GM19023 (cell line): ENCODE measurements around the gene RXRB.

Experiments
- ATAC-seq: cut with Tn5 transposase; IDR thresholded peaks from one replicate; pipeline ENCODE4 v1.9.1; 2021; ENCODE audit warnings: mild to moderate bottlenecking, moderate library complexity; ENCODE audit not compliant: unreplicated experiment

The RXRB gene

DNA sequence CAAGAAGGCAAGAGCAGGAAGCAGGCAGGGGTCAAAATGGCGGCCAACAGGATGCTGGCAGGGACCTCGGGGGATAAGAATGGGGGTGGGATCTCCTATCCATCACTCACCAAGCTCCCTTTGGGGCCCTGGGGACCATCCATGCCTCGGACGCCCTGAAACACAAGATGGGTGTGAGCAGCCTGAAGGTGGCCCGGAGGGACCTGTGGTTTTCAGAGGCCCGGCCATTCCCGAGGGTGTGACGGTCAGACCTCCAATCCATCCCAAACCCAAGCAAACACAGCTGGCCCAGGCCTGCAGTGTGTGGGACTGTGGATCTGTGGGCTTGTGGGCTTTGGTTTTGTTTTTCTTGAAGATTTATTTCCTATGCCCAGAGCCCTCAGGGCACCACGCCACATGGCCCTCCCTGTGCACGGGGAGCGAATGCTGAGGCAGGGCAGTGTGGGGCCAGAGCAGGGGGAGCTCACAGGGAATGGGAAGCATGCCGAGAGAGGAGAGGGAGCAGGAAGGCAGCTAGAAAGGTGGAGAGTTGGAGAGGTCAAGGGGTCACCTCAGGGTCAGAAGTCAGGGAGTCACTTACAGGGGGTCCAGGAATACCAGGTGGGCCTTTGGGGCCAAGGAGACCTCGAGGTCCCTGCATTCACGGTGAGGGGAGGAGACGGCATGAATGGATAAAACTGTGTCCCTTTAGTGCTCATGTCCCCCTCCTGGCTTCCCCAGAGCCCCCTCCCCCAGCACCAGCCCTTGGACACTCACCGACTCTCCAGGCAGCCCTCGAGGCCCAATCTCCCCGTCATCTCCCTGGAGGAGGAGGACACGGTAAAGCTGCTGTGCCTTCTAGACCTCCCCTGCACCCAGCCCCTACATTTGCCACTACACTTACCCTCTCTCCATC lies 22.7 kb downstream of the RXRB start:
- no peak for ATAC-seq

- no peak for ATAC-seq
Measured at GRCh38 chr6:33176906-33177305, 23.6 kb downstream of the RXRB start.

DNA sequence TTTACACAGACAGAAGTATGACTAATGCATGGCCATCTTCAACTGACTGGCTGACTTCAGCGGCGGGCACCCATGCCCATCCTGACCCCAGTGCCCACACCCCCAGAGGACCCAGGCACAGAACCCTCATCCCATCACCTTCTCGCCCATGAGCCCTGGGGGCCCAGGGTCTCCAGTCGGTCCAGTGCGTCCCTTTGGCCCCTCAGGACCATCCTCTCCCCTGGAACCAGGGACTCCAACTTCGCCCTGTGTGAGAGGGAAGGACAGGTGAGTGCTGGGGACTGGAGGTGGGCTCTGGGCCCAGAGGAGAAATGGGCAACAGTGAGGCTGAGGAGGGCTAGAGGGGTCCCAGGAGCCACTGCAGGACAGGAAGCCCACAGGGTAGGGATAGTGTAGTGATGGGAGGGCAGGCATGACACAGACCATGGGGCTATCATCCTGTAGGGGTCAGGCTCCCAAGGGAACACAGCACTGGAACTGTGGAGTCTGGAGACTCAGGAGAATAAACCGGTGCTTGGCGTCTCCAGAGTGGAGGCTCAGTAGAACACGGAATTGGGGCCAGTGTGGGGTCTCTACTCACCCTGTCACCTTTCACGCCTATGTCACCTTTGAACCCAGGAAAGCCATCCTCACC lies 24.9 kb downstream of the RXRB start:
- ATAC-seq = no peak

- no peak for ATAC-seq
Measured at GRCh38 chr6:33174784-33175183, 25.7 kb downstream of the RXRB start.

DNA sequence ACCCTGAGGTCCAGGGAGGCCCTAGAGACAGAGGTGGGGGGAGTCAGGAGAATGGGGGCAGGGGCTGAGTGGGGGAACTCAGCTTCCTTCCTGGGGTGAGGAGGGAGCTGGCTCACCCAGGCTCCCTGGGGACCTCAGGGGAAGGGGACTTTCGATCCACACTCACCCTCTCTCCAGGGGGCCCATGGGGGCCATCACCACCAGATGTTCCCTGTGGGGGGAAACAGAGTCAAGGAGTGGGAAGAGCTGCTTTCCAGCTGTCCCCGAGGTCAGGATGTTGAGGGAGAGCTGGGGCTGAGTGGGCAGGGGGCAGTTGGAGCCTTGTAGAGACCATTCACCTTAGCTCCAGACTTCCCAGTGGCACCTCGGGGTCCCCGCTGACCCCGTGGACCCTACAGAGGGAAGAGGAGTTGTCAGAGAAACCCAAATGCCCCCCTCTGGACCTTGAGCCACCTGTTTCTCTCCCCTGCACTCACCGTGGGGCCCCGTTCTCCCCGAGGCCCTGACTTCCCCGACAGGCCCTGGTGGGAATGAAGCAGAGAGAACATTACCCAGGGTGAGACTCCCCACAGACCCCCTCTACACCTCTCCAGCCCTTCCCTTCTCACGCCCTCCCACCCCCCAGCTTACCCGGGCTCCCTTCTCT lies 26.8 kb downstream of the RXRB start:
- ATAC-seq = no peak

DNA sequence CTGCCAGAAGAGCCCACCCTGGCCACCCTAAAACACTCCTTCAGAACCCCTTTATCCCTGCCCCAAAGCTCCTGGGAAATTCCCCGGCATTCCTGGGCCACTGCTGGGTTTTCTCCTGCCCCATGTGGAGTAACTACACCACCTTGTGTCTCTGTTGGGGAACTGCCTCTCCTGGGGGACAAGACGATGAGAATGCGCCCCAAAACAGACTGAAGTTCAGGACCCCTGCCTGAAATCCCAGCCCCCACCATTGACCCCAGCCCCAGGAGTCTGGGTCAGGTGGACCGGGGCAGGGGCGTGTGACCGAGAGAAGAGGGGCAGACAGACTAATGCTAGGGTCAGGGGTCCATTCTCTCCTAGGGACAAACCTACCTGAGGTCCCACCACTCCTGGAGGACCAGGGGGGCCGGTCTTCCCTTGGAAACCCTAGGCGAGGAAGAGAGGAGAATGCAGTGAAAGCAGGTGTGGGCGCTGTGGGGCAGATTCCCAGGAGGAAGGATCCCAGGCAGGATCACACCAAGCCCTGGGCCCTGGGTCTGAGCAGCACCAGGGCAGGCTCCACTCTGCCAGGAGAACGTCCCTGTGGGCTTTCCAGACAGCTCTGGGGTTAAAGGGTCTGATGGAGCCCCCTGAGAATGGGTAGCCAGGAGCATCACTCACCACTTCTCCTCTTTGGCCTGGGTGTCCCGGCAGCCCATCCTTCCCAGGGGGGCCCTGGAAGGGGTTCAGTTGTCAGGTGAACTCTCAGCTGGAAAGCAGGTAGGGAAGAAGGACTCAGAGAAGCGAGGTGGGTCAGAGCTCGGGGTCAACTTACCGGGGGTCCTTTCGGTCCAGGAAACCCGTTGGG lies 27.6 kb downstream of the RXRB start:
- ATAC-seq = no peak

- no peak for ATAC-seq
Measured at GRCh38 chr6:33171880-33172687, 28.4 kb downstream of the RXRB start.

DNA sequence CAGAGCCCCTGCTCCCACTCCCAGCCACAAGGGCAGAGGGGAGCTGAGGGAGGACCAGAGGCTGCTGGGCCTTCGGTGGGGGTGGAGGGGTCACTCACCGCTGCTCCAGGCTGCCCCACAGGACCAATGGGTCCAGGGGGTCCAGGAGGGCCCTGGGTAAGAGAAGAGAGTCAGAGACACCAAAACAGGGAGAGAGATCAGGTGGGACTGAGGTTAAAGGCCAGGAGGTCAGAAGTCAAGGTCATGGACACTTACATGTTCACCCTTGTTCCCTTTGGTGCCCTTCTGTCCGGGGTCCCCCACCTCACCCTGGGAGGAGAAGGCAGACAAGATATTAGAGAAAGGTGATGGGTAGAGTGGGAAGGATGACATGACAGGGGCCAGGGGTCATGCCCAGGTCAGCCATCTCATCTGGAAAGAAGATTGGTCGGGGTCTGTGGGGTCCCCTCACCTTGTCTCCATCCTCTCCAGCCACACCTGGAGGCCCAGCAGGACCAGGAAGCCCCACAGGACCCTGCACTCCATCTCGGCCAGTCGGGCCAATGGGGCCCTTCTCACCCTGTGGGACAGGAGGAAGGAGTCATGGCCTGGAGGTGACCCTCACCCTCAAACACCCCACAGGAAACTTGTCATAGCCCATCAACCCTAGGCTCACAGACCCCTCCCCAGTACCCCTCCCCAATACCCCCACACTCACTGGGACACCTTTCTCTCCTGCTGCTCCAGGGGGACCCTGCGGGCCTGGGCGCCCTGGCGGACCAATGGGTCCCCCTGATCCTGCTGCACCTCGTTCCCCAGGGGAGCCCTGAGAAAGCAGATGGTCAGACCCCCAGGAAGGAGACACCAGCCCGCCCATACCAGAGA lies 29.2 kb downstream of the RXRB start:
- ATAC-seq = no peak

DNA sequence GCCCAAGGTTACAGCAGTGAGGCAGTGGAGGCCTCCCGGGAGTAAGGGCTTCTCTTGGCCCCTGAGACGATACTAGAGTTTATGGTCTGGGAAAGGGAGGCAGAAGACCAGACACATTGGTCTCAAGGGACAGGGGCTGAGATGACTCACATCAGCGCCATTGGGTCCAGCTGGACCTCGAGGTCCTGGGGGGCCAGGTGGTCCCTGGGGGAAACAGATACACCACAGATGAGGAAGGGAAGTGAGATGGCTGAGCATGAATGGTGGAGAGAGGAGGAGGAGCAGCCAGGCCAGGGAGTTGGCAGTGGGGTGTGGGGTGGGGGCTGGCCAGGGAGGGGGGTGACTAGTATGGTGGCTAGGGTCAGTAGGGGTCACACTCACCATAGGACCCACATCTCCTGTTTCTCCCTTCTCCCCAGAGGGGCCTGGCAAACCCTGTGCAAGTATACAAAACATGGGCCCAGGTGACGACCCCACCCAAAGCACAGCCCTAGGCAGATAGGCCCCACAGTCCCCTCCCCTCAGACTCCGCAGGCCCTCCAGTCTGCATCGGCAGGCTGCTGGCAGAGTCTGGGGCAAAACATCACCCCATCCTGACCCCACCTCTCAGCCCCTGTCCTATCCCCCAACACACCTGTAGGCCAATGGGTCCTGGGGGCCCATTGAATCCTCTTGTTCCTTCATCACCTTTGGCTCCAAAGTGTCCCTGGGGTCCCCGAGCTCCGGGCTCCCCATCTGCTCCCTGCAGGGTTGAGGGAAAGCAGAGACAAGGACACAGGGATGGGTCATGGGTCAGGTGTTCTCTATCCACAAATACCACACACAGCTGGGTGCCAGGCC lies 30.1 kb downstream of the RXRB start:
- ATAC-seq = no peak

DNA sequence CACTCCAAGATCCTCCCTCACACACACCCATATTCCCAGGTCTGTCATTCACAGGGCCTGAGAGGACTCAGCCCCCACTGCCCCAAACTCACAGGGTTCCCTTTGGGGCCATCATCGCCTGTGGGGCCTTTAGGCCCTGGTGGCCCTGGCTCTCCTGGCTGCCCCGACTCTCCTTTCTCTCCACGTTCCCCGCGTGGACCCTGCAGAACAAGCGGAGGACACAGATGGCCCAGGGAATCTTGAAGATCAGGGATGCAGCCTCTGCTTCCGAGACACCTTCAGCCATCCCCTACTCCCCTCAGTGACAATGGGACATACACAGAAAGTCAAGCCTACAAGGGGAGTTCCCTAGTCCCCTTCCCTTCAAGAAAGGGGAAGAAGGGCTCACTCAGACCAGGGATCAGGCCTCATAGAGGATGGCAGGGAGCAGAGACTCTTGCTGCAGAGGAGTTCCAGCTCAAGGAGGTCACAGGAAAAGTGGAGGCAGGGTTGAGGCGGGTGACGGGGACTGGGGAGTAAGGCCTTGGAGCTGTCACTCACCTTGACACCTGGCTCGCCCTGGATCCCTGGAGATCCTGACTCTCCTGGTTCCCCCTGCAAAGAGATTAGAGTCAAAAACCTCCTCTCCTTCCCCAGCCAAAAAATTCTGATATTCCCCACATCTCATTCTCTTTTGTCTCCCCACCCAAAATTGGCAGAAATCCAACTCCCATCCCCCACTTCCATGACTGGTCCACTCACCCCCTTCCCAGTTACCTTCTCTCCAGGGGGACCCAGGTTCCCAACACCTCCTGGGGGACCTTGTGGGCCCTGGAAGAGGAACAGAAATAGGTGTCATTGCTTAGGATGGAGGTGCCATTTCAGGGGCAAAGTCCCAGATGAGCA lies 30.9 kb downstream of the RXRB start:
- ATAC-seq = no peak

- no peak for ATAC-seq
Measured at GRCh38 chr6:33168639-33169038, 31.8 kb downstream of the RXRB start.

DNA sequence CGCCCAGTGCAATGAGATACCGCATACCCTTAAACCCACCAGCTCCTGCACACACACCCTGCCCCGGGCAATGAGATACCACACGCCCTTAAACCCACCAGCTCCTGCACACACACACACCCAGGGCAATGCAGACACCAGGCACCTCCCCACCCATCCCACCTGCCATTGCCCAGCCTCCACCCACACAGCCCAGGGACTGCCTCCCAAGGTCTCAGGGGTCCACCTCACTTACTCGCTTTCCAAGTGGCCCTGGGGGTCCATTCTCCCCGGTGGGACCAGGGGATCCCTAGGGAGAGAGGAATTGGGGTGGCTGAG lies 32.2 kb downstream of the RXRB start:
- ATAC-seq = no peak

DNA sequence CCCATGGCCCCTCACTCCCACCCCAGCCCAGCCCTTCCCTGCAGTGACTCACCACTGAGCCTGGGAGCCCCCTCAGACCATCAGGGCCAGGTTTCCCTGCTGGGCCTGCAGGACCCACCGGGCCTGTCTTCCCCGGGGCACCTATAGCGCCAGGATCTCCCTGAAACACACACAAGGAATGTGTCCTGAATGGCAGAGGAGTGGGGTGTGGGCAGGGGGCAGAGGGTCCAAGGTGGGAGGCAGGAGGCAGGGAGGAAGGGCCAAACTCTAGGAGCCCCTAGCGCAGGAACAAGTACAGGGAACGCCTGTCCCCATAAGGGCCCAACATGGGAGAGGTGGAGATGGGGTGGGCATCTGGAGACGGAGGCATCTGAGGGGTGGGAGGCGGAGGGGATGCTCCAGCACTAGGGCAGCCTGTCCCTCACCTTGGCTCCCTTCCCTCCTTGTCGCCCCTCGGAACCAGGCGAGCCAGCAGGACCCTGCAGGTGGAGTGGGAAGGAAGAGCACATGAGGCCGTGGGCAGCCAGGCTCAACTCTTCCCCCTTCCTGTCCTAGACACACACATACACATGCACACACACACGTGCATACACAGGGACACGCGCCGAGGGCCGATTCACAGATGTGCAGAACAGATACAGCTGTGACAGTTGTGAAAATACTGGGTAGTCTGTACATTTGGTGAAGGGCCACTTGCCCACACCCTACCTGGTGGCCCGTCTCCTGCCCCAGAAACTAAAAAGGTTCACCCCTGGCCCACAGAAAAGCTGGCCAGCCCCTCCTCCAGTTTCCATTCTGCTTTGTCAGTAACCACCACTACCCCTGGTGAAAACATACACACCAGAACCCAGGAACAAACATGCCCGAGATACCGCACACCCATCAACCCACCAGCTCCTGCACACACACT lies 32.8 kb downstream of the RXRB start:
- no peak for ATAC-seq

- no peak for ATAC-seq
Measured at GRCh38 chr6:33166811-33167210, 33.7 kb downstream of the RXRB start.

DNA sequence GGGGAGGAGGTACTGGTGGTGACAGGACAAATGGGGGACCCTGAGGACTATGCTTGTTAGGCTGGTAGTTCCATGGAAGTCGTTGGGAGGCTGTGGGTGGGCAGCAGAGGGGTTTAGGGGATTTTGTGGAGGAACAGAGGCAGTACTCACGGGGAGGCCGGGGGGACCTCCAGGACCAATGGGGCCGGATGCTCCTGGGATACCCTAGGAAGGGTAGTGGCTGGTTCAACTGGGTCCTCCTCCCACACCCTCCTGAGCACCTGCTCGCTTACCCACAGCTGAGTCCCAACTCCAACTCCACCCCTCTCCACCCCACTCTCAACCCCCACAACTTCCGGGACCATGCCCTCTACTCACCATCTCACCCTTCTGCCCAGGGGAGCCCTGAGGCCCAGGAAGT lies 34.1 kb downstream of the RXRB start:
- no peak for ATAC-seq

- ATAC-seq = no peak
Measured at GRCh38 chr6:33165581-33166258, 34.7 kb downstream of the RXRB start.
